Measurements from ENCODE around the gene RETSAT. TPM values are rescaled to one million over a fixed set of nuclear protein-coding genes. Genes with fewer than 3 reads are reported as not detected.
"Not testable (repeated sequence)": the region's sequence is repeated elsewhere in the genome, so short reads cannot be mapped to it uniquely, and the experiment has no call there.

The RETSAT gene
- total RNA-seq, 1 donor from 2014 or later: 34.1 TPM

DNA sequence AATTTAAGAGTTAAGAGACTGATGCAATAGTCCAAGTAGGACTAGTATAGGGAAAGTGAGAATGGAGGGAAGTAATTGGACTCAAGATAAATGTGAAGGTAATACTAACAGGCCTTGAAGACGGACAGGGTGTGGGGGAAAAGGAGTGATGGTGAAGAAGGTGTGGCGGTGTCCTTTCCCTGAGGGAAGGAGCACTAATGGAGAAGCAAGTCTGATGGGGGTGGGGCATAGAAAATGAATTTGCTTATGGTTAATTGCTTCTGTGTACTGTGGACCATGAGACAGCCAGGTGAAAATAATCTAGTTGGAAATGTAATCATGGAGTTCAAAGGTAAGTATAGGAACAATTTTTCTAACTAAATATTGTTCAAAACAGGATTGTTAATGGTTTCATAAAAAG, 19.4 kb downstream of the RETSAT start:
- Mint-ChIP-seq H3K4me3 (ENCODE audit: unreplicated experiment) (no peak overlapping the region), H3K9me3 (ENCODE audit: unreplicated experiment) (no peaks in the 10 kb centered on the region), H3K27ac (ENCODE audit: unreplicated experiment) (no peak overlapping the region), H3K4me1 (ENCODE audit: unreplicated experiment) (no peaks in the 10 kb centered on the region), H3K27me3 (ENCODE audit: unreplicated experiment) (peaks cover 19% of the 10 kb centered on the region), H3K36me3 (ENCODE audit: unreplicated experiment) (no peaks in the 10 kb centered on the region)
- no peak for DNase-seq (ENCODE audit: extremely low spot score, unreplicated experiment)
- TF ChIP-seq, protein P1, sequence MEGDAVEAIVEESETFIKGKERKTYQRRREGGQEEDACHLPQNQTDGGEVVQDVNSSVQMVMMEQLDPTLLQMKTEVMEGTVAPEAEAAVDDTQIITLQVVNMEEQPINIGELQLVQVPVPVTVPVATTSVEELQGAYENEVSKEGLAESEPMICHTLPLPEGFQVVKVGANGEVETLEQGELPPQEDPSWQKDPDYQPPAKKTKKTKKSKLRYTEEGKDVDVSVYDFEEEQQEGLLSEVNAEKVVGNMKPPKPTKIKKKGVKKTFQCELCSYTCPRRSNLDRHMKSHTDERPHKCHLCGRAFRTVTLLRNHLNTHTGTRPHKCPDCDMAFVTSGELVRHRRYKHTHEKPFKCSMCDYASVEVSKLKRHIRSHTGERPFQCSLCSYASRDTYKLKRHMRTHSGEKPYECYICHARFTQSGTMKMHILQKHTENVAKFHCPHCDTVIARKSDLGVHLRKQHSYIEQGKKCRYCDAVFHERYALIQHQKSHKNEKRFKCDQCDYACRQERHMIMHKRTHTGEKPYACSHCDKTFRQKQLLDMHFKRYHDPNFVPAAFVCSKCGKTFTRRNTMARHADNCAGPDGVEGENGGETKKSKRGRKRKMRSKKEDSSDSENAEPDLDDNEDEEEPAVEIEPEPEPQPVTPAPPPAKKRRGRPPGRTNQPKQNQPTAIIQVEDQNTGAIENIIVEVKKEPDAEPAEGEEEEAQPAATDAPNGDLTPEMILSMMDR (IDR thresholded peaks at IDR 0.05): no peak

DNA sequence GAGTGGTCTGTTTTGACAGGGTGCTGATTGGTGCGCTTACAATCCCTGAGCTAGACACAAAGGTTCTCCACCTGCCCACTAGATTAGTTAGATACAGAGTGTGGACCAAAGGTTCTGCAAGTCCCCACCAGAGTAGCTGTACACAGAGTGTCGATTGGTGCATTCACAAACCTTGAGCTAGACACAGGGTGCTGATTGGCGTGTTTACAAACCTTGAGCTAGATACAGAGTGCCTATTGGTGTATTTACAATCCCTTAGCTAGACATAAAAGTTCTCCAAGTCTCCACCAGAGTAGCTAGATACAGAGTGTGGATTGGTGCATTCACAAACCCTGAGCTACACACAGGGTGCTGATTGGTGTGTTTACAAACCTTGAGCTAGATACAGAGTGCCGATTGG, 20.5 kb downstream of the RETSAT start:
- H3K27ac Mint-ChIP-seq (ENCODE audit: unreplicated experiment); H3K9me3 Mint-ChIP-seq (ENCODE audit: unreplicated experiment): not testable (repeated sequence)

DNA sequence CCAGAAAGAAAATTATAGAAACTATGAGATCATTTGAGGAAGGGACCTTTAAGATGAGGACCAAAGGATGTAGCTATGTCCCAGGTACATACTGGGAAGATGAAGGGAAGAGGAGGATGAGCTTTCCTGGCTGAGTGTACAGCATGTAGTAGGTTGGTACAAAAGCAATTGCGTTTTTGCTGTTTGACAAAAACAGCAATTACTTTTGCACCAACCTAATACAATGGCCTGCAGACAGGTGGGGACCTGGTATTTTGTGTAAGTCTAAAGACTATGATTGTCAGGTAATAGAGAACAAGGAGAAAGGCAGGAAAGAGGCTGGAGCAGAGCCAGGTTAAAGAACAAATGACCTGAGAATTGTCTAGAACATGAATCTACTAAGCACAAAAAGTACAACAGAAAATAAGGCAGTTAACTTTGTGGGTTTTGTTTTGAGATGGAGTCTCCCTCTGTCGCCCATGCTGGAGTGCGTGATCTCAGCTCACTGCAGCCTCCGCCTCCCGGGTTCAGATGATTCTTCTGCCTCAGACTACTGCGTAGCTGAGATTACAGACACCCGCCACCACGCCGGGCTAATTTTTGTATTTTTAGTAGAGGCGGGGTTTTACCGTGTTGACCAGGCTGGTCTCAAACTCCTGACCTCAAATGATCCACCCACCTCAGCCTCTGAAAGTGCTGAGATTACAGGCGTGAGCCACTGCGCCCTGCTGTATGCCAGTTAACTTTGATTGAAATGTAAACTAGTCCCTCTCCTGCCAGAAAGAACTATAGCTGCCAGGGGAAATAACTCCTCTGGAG, 23.3 kb downstream of the RETSAT start:
- Mint-ChIP-seq H3K9me3 (ENCODE audit: unreplicated experiment) (no peaks in the 10 kb centered on the region), H3K36me3 (ENCODE audit: unreplicated experiment) (no peaks in the 10 kb centered on the region), H3K27ac (ENCODE audit: unreplicated experiment) (no peak overlapping the region), H3K27me3 (ENCODE audit: unreplicated experiment) (no peaks in the 10 kb centered on the region), H3K4me3 (ENCODE audit: unreplicated experiment) (no peak overlapping the region), H3K4me1 (ENCODE audit: unreplicated experiment) (peaks cover 23% of the 10 kb centered on the region)
- TF ChIP-seq, protein P1 (IDR thresholded peaks at IDR 0.05): no peak
- DNase-seq (ENCODE audit: extremely low spot score, unreplicated experiment): no peak

More for the DNA sequence above, 20.5 kb downstream of the RETSAT start:
- H3K4me3 Mint-ChIP-seq (ENCODE audit: unreplicated experiment); H3K4me1 Mint-ChIP-seq (ENCODE audit: unreplicated experiment); DNase-seq (ENCODE audit: extremely low spot score, unreplicated experiment); H3K36me3 Mint-ChIP-seq (ENCODE audit: unreplicated experiment): not testable (repeated sequence)
- H3K27me3 Mint-ChIP-seq (ENCODE audit: unreplicated experiment): peaks cover 14% of the 10 kb centered on the region

DNA sequence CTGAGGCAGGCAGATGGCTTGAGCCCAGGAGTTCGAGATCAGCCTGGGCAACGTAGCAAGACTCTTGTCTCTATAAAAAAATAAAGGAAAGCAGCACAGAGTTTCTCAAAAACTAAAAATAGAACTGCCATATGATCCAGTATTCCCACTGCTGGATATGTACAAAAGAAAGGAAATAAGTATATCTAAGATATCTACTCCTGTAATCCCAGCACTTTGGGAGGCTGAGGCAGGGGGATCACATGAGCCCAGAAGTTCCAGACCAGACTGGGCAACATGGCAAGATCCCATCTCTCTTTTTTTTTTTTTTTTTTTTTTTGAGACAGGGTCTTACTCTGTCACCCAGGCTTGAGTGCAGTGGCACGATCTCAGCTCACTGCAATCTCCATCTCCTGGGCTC, 24.6 kb downstream of the RETSAT start:
- H3K4me3 Mint-ChIP-seq (ENCODE audit: unreplicated experiment); H3K9me3 Mint-ChIP-seq (ENCODE audit: unreplicated experiment); DNase-seq (ENCODE audit: extremely low spot score, unreplicated experiment); H3K27ac Mint-ChIP-seq (ENCODE audit: unreplicated experiment); H3K36me3 Mint-ChIP-seq (ENCODE audit: unreplicated experiment); H3K27me3 Mint-ChIP-seq (ENCODE audit: unreplicated experiment): not testable (repeated sequence)
- peaks cover 37% of the 10 kb centered on the region for H3K4me1 Mint-ChIP-seq (ENCODE audit: unreplicated experiment)

DNA sequence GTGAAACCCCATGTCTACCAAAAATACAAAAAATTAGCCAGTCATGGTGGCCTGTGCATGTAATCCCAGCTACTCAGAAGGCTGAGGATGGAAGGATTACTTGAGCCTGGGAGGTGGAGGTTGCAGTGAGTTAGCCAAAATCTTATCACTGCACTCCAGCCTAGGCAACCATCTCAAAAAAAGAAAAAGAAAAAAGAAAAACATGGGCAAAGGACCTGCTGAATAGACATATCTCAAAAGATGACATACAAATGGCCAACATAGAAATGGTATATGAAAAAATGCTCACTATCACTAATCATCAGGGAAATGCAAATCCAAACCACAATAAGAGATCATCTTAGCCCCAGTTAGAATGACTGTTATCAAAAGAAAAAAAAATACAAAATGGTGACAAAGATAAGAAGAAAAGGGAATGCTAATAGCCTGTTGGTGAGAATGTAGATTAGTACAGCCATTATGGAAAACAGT, 25.1 kb downstream of the RETSAT start:
- Mint-ChIP-seq H3K27ac (ENCODE audit: unreplicated experiment) (no peak overlapping the region), H3K4me1 (ENCODE audit: unreplicated experiment) (peaks cover 38% of the 10 kb centered on the region), H3K4me3 (ENCODE audit: unreplicated experiment) (no peak overlapping the region), H3K27me3 (ENCODE audit: unreplicated experiment) (no peaks in the 10 kb centered on the region), H3K9me3 (ENCODE audit: unreplicated experiment) (no peaks in the 10 kb centered on the region), H3K36me3 (ENCODE audit: unreplicated experiment) (peaks cover 10% of the 10 kb centered on the region)
- DNase-seq (ENCODE audit: extremely low spot score, unreplicated experiment): no peak
- TF ChIP-seq, protein P1 (IDR thresholded peaks at IDR 0.05): no peak

DNA sequence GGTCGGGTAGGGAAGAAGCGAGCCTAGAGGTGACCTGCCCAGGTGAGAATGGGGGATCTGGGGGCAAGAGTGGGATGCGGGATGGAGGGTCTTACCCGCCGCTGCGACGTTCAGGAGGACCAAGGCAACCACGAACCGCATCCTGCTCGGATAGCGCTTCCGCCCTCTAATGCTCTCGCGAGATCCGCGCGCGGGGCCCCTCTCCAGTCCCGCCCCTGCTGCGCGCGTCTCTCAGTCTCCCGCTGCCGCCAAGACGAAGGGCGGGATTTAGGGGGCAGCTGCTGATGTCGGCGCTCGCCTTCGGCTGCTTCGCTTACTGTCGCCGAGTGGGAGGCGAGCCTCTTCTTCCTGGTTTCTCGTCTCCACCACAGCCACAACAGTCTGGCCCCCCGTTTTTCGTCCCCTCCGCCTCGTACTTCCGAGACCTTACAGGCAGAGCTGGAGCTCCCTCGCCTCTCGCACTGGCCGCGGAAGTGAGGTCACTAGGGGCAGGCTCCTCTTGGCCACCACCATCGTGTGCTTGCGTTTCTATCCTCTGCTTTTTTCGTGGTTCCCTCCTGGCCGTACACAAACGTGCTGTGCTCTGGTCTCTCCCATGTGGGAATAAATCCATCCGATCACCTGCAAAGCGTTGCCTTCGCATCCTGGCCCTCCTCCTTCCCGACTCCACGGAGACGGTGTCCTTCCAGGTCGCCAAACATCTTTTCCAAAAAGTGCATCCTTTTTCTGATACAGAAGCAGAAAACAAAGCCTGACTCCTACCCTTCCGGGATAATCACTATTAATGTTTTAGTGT, 26.3 kb downstream of the RETSAT start, which contains the start of gene TGOLN2:
TGOLN2 (minus strand) TSS at position 168 of the 796 bp plus-strand sequence; CDS start at position 141, 27 bp downstream.
- TF ChIP-seq, protein P1 (IDR thresholded peaks at IDR 0.05): no peak
- Mint-ChIP-seq H3K27me3 (ENCODE audit: unreplicated experiment) (no peaks in the 10 kb centered on the region), H3K36me3 (ENCODE audit: unreplicated experiment) (peaks cover 16% of the 10 kb centered on the region), H3K9me3 (ENCODE audit: unreplicated experiment) (no peaks in the 10 kb centered on the region), H3K27ac (ENCODE audit: unreplicated experiment) (peak within 1 kb of the TSS; percentile 97), H3K4me3 (ENCODE audit: unreplicated experiment) (peak within 1 kb of the TSS; percentile 94), H3K4me1 (ENCODE audit: unreplicated experiment) (peaks cover 38% of the 10 kb centered on the region)
- peak; percentile 96 for DNase-seq (ENCODE audit: extremely low spot score, unreplicated experiment)

Data from osteocyte (in vitro differentiated cells).